Central memory CD8-positive, alpha-beta T cell (primary cell): ENCODE data around the gene CLHC1.

Experiments
- ATAC-seq: fragments of 150-1000 bp; cut with Tn5 transposase; replicated peaks from 2 replicates; pipeline ENCODE4 v1.10.0; 2022; ENCODE audit warnings: mild to moderate bottlenecking, moderate FRiP score, moderate number of reproducible peaks; ENCODE audit not compliant: poor library complexity, severe bottlenecking; ENCODE audit errors: extremely low read depth
- DNase-seq, 2 donors: peaks; one replicate each; pipeline ENCODE4 v3.0.0; 2021; ENCODE audit warnings: low spot score in 2 of 2
- H3K27ac Mint-ChIP-seq: one replicate; pipeline ENCODE4 v1.8.0; 2022; ENCODE audit warnings: low read depth, mild to moderate bottlenecking, moderate library complexity, mixed read lengths
- H3K27me3 Mint-ChIP-seq: one replicate; pipeline ENCODE4 v1.8.0; 2022; ENCODE audit warnings: mixed read lengths
- H3K36me3 Mint-ChIP-seq: one replicate; pipeline ENCODE4 v1.8.0; 2022; ENCODE audit warnings: mild to moderate bottlenecking, moderate library complexity, mixed read lengths; ENCODE audit not compliant: insufficient read depth
- H3K4me1 Mint-ChIP-seq: one replicate; pipeline ENCODE4 v1.8.0; 2022; ENCODE audit warnings: mixed read lengths
- H3K4me3 Mint-ChIP-seq: one replicate; pipeline ENCODE4 v1.8.0; 2022; ENCODE audit warnings: mild to moderate bottlenecking, moderate library complexity, mixed read lengths
- H3K9me3 Mint-ChIP-seq: one replicate; pipeline ENCODE4 v1.8.0; 2022; ENCODE audit warnings: mixed read lengths

CLHC1 gene

DNA sequence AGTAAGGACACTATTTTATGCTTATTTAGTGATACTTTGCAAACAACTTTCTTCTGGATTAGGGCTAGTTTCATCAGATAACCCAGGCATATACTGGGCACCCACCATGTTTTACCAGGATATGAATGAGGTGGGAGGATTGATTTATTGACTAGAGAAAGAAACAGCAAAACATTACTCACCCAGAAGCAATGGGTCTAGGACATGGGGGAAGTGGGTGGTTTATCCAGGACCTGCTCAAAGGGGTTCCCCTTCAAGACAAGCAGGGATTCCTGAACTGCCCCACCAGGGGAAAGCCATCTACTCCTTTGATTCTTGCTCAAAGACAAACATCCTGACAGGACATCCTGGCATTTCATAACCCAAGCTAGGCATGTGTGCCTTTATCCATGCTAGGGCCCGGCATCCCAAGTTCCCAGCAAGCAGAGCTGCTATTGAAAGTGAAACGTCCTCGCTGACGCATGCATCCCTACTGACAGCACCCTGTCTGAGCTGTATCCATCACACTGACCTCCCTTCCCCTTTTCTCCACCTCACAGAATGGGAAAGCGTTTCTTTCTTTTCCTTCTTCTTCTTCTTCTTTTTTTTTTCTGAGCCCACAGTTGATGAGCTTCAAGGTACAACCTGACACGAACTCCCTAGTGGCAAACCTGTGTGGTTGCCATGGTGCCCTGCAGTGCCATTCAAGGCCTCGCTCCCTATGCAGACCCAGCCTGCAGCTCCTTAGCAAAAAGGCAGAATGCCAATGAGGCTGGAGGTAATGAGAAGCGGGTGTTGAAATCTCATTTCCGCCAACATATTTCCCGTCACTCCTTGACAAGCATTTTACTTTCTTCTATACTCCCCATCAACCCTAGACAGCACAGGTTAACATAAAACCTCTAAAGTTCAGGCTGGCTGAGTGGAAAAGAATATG is 70.5 kb downstream of the CLHC1 start:
- Mint-ChIP-seq H3K27ac (no peak overlapping the region), H3K4me1 (peaks cover 5% of the 10 kb centered on the region), H3K9me3 (no peaks in the 10 kb centered on the region), H3K36me3 (peaks cover 2% of the 10 kb centered on the region), H3K4me3 (no peak overlapping the region), H3K27me3 (no peaks in the 10 kb centered on the region)
- ATAC-seq = no peak
- no peak for DNase-seq

- Mint-ChIP-seq H3K36me3 (peaks cover 2% of the 10 kb centered on the region), H3K27ac (no peak overlapping the region), H3K27me3 (no peaks in the 10 kb centered on the region), H3K9me3 (no peaks in the 10 kb centered on the region), H3K4me3 (no peak overlapping the region), H3K4me1 (peaks cover 5% of the 10 kb centered on the region)
- DNase-seq = no peak
- no peak for ATAC-seq
Observed at GRCh38 chr2:55160422-55160821, 71.7 kb downstream of the CLHC1 start.

GRCh38 chr2:55159752-55160151 is 72.3 kb downstream of the CLHC1 start:
- Mint-ChIP-seq H3K4me1 (peaks cover 5% of the 10 kb centered on the region), H3K9me3 (no peaks in the 10 kb centered on the region), H3K36me3 (peaks cover 2% of the 10 kb centered on the region), H3K27me3 (no peaks in the 10 kb centered on the region), H3K27ac (no peak overlapping the region), H3K4me3 (no peak overlapping the region)
- no peak for DNase-seq
- no peak for ATAC-seq

DNA sequence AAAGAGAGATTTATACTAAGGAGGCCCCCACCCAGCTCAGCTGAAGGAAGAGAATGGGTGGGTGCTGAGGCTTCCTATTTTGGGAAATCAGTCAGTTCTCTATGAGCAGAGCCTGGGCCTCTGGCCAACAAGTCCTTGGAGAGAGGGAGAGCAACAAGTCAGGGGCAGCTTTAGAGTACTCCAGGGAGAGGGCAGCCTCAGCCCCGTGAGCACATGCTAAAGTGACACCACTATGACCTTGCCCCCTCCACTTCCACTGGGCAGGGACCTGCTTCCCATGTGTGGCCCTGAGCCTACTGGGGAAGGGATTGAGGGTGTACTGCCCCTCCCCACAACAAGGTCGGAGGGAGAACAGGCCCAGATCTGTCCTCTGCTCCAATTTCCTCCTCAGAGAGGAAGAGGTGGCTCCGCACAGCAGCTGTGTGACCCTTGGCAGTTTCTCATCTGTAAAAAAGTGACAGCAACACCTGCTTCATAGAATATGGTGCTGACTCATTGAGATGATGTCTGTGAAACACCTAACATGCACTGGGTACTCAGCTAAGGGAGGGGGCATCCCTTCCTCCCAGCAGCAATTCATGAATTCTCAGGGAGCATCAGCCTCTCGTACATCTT is 72.9 kb downstream of the CLHC1 start:
- Mint-ChIP-seq H3K36me3 (peaks cover 2% of the 10 kb centered on the region), H3K4me3 (no peak overlapping the region), H3K4me1 (peaks cover 5% of the 10 kb centered on the region), H3K27me3 (no peaks in the 10 kb centered on the region), H3K9me3 (no peaks in the 10 kb centered on the region), H3K27ac (no peak overlapping the region)
- ATAC-seq (no peak), DNase-seq (no peak)

DNA sequence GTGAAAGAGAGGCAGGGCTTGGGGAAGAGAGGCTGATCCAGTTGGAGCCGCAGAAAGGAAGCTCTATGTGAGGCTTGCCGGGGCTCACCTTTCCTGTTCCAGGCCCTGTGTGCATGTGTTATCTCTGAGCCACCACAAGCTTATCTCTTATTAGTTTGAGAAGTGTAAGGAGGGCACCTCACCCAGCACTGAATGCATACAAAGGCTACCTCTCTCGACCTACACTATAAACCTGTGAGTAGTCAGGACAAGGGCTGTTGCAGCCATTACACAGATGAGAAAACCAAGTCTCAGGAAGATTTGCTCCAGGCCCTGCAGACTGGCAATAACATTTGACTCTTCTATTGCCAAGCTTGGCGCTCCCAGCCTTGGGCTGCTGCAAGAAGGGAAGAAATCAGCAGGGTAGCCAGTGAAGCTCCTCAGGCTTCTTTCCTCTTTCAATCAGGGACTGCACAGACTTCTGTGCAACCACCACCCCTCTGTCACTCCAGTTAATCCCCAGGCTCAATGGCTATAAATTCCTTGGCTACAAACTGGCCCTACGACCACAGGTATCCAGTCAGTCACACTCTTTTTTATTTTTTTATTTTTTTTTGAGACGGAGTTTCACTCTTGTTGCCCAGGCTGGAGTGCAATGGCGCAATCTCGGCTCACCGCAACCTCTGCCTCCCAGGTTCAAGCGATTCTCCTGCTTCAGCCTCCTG is 73.8 kb downstream of the CLHC1 start:
- H3K4me1 Mint-ChIP-seq = peaks cover 5% of the 10 kb centered on the region
- no peak overlapping the region for H3K4me3 Mint-ChIP-seq
- H3K36me3 Mint-ChIP-seq = peaks cover 2% of the 10 kb centered on the region
- no peak overlapping the region for H3K27ac Mint-ChIP-seq
- ATAC-seq = no peak
- H3K27me3 Mint-ChIP-seq = no peaks in the 10 kb centered on the region
- no peak for DNase-seq
- H3K9me3 Mint-ChIP-seq = no peaks in the 10 kb centered on the region

DNA sequence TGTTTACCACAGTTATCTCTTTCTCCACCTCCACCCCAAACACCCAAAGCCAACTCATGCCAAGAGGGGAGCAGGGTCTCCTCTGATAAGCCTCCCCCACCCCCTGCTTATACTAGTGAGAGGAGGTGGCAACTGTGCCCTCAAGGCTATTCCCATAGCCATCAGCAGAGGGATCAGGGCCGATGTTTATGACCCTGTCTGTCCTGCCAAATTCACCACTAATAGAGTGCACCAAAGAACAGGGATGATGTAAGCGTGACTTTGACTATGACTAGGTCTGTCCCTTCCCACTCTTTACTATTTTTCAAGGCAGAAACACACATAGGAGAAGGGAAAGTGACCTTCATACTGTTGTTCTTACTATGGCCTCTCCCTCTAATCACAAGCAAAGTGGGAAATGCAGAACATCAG is 74.6 kb downstream of the CLHC1 start:
- peaks cover 5% of the 10 kb centered on the region for H3K4me1 Mint-ChIP-seq
- H3K27me3 Mint-ChIP-seq = no peaks in the 10 kb centered on the region
- H3K36me3 Mint-ChIP-seq = peaks cover 2% of the 10 kb centered on the region
- H3K4me3 Mint-ChIP-seq = no peak overlapping the region
- no peak overlapping the region for H3K27ac Mint-ChIP-seq
- H3K9me3 Mint-ChIP-seq = no peaks in the 10 kb centered on the region
- DNase-seq = no peak
- ATAC-seq = no peak

GRCh38 chr2:55156984-55157383 is 75.1 kb downstream of the CLHC1 start:
- Mint-ChIP-seq H3K27ac (no peak overlapping the region), H3K4me1 (peaks cover 5% of the 10 kb centered on the region), H3K36me3 (peaks cover 2% of the 10 kb centered on the region), H3K4me3 (no peak overlapping the region), H3K27me3 (no peaks in the 10 kb centered on the region), H3K9me3 (no peaks in the 10 kb centered on the region)
- DNase-seq (no peak), ATAC-seq (no peak)

GRCh38 chr2:55156326-55156725 is 75.8 kb downstream of the CLHC1 start:
- H3K27ac Mint-ChIP-seq = no peak overlapping the region
- H3K9me3 Mint-ChIP-seq = no peaks in the 10 kb centered on the region
- peaks cover 2% of the 10 kb centered on the region for H3K36me3 Mint-ChIP-seq
- H3K27me3 Mint-ChIP-seq = no peaks in the 10 kb centered on the region
- no peak overlapping the region for H3K4me3 Mint-ChIP-seq
- peaks cover 5% of the 10 kb centered on the region for H3K4me1 Mint-ChIP-seq
- ATAC-seq = no peak
- no peak for DNase-seq

DNA sequence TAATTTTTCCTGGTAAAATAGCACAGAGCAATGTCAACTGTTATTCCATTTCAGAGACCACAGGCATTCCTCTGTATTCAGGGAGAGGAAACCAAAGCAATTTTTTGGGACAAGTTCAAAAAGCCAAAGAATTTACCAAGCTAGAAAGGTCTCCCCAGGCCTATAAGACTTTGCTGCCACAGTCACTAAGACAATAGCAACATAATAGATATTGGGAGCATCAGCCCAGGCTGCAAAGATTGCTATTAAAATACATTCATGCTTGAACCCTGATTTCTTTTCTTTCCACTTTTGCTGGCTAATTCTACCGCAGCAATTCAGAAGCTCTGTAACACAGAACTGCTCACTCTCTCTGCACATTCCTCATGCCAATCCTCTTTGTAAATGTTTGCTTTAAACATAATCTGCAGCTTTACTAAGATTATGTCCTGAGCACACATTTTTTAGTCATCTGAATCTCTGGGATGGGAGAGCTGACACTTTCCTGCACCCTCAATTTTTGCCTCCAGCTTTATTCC is 76.3 kb downstream of the CLHC1 start:
- Mint-ChIP-seq H3K4me3 (no peak overlapping the region), H3K4me1 (peaks cover 5% of the 10 kb centered on the region), H3K36me3 (peaks cover 2% of the 10 kb centered on the region), H3K9me3 (no peaks in the 10 kb centered on the region), H3K27ac (no peak overlapping the region), H3K27me3 (no peaks in the 10 kb centered on the region)
- ATAC-seq = no peak
- DNase-seq = no peak

DNA sequence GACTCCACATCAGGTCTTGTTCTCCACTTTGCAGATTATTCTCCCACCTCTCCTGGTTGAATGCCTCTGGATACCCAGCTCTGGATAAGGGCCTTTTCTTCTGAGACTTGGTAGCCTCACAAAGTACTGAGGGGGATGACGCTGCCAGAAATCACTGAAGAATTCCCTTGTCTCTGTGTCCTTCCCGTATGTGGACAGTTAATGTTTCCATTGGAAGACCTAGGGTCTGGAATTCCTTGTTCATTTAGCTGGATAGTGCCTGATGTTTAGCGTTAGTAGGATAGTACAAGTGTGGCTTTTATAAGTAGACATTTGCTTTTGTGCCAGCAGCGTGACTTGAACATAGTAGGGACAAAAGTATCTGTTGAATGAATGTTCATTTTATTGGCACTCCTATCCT is 76.9 kb downstream of the CLHC1 start:
- no peak overlapping the region for H3K4me3 Mint-ChIP-seq
- no peak for ATAC-seq
- no peak overlapping the region for H3K27ac Mint-ChIP-seq
- H3K9me3 Mint-ChIP-seq = no peaks in the 10 kb centered on the region
- peaks cover 2% of the 10 kb centered on the region for H3K36me3 Mint-ChIP-seq
- H3K4me1 Mint-ChIP-seq = peaks cover 5% of the 10 kb centered on the region
- no peaks in the 10 kb centered on the region for H3K27me3 Mint-ChIP-seq
- DNase-seq = no peak

- DNase-seq (no peak), ATAC-seq (no peak)
- H3K27me3 Mint-ChIP-seq = no peaks in the 10 kb centered on the region
- H3K27ac Mint-ChIP-seq = no peak overlapping the region
- H3K4me3 Mint-ChIP-seq = no peak overlapping the region
- H3K36me3 Mint-ChIP-seq = peaks cover 2% of the 10 kb centered on the region
- peaks cover 5% of the 10 kb centered on the region for H3K4me1 Mint-ChIP-seq
- no peaks in the 10 kb centered on the region for H3K9me3 Mint-ChIP-seq
Observed at GRCh38 chr2:55154525-55155030, 77.5 kb downstream of the CLHC1 start.

- peaks cover 2% of the 10 kb centered on the region for H3K36me3 Mint-ChIP-seq
- DNase-seq (no peak), ATAC-seq (no peak)
- peaks cover 5% of the 10 kb centered on the region for H3K4me1 Mint-ChIP-seq
- no peaks in the 10 kb centered on the region for H3K9me3 Mint-ChIP-seq
- H3K27me3 Mint-ChIP-seq = no peaks in the 10 kb centered on the region
- no peak overlapping the region for H3K4me3 Mint-ChIP-seq
- no peak overlapping the region for H3K27ac Mint-ChIP-seq
Observed at GRCh38 chr2:55153584-55154299, 78.4 kb downstream of the CLHC1 start.
